ENCODE measurements around the gene CIBAR2.

Gene CIBAR2

DNA sequence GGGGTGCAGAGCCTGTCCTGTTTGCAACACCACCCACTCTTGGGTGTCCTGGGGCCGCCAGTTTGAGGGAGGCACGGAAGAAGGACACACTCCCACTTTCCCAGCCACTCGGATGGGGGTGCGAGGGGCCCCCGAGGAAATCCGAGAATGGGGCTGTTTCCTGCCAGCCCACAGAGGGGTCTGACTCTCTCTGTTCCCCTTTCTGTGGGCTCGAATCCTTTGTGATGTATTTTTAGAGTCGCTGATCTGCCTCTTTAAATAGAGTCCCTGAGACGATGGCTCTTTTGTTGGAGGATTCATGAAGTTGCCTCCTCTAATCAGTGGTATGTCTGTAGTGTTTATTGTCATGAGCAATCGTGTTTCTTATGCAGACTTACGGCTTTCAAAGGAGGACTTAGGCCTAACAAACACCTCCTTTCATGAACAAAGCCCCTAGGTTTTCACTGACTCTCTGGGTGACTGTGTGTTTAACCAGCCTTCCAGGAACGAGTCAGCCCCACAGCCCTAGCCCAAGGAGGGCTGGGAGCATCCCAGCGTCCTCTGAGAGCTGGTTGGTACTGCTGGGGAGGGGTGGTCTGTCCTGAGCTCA lies 29.1 kb downstream of the CIBAR2 start:
- no peak for DNase-seq (ENCODE audit: low spot score)

DNA sequence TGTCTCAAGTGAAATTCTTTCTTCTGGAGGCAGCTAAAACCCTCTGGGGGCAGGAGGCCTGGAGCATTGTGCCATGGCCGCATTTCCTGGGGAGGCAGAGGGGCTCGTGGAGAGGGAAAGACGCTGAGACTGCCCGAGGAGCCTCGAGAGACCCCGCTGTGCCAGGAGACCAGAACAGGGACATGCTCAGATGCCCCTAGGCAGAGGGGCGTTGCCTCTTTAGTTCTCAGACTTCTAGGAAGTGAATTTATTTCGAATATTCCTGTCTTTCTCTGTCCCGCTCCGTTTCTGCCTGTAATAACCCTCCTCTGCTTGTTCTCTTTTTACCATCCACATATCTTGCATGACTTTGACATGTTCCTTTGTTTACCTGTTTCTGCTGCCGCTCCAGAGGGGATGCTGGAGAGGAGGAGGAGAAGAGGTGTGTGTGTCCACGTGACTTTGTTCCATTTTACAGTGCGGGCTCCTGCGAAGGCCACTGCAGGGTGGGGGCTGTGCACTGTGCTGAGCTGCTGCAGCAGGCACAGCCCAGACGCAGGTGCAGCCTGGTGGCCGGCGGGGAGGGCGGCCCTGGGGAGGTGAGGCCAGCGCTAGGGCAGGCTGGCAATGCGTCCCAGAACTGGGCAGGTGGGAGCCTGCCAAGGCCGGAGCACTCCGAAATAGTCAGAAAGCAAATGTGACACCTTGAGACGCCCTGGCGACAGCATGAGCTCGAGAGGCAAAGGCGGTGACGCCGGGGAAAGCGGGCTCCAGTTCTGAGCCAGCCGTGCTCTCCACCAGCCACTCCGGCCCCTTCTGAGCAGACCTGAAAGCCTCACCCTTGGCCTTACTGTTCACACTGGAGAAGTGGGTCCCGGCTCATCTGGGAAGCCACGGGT lies 29.9 kb downstream of the CIBAR2 start:
- no peak for DNase-seq (ENCODE audit: low spot score)

DNA sequence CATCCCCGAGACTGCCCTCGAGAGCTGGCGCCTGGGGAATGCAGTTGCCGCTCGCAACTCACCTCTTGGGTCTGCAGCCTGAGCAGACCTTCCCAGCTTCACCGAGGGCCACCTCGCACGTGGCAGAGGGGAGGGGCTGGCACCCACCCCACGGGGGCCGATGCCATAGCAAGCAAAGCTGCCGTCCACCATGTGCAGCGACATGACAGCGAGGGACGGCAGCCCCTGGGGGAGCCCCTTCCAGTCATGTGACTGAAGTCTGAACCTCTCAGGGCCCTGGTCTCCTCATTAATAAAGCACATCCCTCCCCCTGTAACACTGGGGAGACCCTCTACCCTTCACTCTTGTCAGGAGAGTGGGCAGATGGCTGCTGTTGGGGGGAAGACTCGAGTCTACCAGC lies 30.5 kb downstream of the CIBAR2 start:
- no peak for DNase-seq (ENCODE audit: low spot score)

DNA sequence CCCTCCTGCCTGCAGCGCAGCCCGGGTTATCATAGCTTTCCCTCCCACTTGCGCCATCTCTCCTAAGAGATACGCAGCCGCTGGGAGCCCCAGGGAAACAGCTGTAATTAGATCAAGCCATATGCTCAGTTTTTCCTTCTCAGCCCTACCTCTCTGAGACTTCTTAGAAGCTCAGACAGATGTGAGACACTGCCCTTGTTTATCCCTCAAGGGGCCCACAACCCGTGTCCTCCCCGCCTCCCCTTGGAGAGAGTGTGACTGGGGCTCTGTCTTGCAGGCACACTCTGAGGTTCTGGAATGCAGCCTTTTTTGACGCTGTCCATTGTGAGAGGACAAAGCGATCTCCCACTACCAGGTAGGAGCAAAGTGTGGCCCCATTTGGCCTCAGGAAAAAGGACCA lies 31.2 kb downstream of the CIBAR2 start:
- no peak for DNase-seq (ENCODE audit: low spot score)

DNA sequence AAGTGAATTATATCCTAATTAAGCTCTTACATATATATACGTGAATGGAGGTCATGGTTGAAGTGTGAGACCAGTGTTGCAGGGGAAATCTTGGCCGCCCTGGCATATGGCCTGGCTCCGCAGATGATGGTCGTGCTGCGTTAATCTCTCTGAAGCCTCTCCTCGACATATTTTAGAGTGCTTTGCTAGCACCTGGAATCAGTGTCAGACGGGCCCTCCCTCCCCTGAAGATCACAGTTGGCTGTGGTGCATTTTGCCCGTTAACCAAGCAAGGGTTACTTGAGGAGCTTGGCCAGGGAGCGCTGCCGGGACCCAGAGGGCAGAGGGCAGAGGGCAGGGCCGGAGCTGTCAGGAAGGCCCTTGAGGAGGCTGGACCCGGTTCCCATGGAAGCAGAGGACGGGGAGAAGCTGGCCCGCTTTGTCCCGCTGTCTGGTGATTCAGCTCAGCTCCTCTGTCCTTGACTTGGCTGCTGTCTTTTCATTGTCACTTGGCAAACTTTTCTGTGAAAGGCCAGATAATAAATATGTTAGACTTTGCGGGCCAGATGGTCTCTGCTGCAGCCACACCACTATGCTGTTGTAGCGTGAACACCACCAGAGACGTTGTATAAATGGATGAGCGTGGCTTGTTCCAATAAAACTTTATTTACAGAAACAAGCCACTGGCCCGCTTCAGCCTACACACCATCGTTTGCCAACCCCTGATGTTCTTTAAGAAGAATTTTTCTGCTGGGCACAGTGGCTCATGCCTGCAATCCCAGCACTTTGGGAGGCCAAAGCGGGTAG lies 32.3 kb downstream of the CIBAR2 start:
- DNase-seq (ENCODE audit: low spot score): no peak

DNA sequence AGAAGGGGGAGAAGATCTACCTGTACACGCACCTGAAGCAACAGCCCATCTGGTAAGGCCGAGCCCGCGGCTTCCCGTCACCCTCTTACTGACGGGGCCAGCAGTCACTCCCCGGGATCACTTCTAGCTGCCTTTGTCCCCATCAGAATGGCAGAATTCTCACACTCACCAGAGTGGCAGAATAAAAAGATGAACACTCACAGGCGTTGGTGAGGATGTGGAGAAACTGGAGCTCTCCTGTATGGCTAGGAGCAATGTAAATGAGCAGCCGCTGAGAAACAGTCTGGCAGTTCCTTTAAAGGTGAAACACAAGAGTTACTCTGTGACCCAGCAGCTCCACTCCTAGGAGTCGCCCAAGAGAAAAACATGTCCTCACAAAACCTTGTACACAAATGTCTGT lies 33.3 kb downstream of the CIBAR2 start:
- no peak for DNase-seq (ENCODE audit: low spot score)

DNA sequence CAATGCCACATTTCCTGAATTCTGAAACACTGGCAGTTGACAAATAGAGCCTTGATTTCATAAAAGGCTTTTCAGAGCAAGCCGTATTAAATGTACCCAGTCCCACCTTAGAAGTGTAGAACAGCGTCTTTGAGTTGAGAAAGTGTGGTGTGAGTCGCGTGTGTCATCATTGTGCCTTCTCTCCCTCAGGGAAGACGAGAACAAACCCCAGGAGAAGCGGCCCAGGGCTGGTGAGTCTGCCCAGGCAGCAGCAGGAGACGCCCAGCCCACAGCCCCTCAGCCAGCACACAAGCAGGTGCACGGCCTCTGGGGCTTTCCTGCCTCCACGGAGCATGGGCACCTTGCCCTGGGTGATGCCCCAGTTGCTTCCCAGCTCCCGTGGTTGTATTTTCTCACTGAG lies 34.0 kb downstream of the CIBAR2 start:
- DNase-seq (ENCODE audit: low spot score): no peak

DNA sequence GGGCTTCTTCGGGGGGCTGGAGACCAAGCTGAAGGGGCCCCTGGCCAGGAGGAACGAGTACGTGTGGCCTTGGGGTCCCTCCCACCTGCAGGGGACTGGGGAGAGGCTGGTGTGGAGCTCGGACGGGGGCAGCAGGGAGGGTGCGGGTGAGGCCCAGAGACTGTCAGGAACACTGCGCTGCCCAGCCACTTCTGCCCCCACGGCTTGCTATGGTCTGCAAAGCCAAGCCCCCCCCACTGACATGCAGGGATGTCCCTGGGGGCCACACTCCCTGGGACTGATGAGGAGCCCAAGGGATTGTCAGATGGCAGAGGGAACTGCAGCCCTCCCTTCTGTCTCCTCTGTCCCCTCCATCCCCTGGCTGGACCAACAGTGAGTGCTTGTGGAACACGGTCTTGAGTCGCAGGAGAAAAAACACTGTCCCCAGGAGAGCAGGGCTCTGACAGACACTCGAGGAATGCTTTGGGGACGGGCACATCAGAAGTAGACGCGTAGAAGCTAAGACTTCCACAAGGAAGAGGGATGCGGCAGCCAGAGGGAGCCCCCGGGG lies 34.6 kb downstream of the CIBAR2 start:
- DNase-seq (ENCODE audit: low spot score): no peak

DNA sequence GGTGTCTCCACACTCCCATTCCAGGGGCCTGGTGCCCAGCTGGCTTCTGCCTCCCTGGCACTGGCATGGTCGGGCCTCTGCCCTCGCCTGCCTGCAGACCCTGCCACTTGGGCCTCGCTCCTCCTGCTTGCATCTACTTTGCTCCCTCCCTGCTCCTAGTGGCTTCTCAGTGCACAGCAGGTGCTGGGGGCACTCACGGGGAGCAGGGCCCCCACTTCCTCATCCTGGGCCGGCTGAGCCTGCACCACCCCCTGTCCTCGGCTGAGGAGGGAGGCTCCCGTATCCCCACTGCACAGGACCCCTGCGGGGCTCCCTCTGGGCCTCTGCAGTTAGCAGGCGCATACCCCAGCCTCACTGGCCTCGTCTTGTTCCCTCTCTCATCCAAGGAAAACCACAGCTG lies 35.2 kb downstream of the CIBAR2 start:
- DNase-seq (ENCODE audit: low spot score): no peak

DNA sequence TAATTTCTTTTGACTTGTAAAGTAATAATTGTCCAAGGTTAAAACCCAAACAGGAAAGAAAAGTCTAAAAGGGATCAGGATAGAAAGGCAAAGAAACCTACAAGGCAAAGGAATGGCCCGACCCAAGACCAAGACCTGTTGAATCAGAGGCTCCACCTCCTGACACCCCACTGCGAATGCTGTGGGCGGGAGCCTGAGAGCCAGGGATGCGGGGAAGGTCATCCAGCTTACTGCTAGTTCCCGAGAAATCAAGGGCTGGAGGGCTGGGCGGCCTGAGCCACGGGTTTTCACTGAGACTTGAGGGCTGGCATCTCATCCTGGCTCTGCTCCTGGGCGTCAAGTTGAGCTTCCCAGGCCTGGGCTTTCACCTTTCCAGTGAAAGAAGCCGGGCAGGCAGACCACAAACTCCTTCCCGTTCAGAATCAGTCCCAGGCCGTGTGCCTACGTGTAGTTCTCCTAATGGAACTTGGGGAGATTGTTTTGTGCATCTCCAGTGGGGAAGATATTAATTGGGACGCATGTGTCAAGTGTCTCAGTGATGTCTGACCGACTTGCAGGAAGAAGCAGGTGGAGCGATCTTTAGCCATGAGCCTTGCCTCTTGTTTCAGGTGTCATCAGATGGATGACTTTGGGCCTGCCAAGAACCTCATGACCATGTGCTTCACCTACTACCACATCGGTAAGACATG lies 36.9 kb downstream of the CIBAR2 start:
- no peak for DNase-seq (ENCODE audit: low spot score)

DNA sequence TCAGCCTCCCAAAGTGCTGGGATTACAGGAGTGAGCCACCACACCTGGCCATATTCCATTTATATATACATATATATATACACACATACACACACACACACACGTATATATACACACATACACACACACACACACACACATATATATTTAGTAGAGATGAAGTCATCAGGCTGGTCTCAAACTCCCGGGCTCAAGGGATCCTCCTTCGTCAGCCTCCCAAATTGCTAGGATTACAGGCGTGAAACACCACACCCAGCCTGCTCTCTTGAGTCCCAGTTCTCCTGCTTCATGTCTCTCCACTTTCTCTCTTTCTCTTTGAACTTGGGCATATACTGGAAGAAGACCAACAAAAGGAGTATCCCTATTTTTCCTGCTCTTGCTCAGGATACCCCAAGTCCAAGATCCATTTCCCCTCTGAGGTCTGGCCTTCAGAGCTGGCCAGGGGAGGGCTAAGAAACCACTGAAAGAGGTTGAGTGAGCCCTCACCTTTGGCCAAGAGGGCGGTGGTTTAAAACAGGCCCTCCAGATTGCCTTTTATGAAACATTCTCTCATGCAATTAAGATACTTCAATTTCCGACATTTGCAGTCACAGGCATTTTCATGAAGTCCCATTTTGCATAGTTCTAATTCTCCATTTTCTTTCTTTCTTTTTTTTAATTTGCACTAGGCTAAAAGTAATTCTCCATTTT lies 37.9 kb downstream of the CIBAR2 start:
- DNase-seq (ENCODE audit: low spot score): no peak

DNA sequence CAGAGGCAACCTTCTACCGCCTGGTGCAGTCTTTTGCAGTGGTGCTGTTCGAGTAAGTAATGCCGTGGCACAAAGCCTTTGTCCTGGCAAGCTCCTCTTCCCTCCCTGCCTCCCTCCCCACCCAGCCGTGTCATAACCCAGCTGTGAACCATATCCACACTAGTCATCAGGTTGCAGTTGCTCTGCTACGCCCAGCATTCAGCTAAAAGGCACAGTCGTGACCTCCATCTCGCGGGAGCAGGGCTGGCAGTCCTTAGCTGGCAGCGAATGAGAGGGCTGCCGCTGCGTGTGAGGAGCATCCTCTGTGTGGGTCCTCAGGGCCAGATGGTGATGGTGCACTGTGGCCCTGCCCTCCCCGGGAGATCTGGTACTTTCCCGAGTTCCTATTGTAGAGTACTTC lies 39.3 kb downstream of the CIBAR2 start:
- DNase-seq (ENCODE audit: low spot score): peak; percentile 90

DNA sequence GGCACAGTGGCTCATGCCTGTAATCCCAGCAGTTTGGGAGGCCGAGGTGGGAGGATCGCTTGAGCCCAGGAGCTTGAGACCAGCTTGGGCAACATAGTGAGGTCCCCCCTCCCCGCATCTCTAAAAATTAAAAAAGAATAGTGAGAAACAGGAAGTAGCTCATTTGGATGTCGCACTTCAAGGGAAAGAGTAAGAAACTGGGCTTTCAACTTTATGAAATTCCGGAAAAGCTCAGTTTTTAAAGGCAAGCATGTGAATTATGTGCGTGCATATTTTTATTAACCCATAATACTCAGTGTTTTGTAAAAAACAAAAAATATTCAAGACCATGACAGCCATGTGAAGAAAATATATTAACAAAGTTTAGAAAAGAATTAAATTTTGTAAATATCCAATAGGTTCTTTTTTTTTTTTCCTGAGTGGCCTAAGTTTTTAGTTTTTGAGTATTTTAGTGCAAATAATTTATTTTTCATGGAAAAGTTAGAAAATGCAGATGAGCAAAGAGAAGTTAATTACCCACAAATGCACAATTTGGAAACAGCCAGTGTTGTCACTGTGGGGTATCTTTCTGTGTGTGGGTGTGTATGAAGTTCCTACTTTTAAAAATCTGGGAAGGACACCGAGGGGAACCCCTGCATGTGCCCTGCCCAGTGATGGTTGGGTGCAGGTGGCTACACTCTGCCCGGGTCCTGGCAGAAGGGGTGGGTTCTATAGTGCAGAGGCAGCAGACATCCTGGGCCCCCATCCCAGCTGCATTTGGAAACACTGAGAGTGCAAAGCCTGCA lies 40.0 kb downstream of the CIBAR2 start:
- DNase-seq (ENCODE audit: low spot score): no peak

DNA sequence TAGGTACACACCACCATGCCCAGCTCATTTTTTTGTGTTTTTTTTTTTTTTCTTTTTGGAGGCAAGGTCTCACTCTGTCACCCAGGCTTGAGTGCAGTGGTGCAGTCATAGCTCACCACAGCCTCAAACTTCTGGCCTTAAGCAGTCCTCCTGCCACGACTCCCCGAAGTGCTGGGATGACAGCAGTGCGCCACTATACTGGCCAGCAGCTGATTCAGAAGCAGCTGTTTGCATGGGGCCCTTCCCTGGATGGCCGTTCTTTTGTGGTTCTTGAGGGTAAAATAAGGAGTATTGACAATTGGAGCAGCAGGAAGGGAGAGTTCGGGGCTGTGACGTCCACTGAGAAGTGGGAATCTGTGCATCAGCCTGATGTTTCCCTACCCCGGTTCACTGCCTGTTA lies 43.1 kb downstream of the CIBAR2 start:
- DNase-seq (ENCODE audit: low spot score): no peak

DNA sequence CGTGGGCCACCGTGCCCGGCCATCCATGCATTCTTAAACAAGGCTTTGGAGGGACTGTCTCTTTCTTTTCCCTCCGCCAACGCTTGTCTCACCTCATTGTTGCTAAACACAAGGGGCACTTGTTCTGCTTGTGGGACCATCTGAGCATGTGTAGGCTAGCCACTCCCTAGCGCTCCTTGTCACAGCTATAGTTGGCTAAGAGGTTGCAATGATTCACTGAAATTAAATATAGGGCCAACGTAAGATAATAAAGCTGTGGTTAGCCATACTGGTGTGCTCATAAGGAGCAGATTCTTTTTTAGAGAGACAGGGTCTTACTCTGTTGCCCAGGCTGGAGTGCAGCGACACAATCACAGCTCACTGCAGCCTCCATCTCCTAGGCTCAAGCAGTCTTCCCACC lies 43.5 kb downstream of the CIBAR2 start:
- DNase-seq (ENCODE audit: low spot score): no peak

DNA sequence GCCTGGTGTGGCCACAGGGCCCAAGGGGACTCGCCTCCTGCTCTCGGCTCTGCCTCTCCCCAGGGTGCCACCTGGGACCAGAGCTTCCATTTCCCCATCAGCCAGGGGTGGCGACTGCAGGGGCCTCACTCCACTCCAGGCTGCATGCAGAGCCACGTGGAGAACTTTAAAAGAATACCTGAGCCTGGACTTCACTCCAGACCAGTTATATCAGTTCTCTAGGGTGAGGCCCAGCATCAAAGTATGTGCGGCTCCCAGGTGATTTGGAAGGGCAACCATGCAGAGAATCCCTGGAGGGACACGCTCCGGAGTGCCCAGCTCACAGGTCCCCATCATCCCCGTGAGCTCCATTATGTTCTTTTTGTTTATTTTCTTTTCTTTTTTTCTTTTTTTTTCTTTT lies 44.8 kb downstream of the CIBAR2 start:
- no peak for DNase-seq (ENCODE audit: low spot score)

DNA sequence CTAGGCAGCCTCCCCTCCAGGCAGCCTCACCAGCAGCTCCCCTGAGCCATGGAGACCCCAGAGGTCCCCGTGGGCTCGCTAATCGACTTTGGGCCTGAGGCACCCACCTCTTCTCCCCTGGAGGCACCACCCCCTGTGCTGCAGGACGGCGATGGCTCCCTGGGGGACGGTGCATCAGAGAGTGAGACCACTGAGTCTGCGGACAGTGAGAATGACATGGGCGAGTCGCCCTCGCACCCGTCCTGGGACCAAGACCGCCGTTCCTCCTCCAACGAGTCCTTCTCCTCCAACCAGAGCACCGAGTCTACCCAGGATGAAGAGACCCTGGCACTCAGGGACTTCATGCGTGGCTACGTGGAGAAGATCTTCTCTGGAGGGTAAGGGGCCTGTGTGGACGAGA lies 45.2 kb downstream of the CIBAR2 start:
- DNase-seq (ENCODE audit: low spot score): no peak

DNA sequence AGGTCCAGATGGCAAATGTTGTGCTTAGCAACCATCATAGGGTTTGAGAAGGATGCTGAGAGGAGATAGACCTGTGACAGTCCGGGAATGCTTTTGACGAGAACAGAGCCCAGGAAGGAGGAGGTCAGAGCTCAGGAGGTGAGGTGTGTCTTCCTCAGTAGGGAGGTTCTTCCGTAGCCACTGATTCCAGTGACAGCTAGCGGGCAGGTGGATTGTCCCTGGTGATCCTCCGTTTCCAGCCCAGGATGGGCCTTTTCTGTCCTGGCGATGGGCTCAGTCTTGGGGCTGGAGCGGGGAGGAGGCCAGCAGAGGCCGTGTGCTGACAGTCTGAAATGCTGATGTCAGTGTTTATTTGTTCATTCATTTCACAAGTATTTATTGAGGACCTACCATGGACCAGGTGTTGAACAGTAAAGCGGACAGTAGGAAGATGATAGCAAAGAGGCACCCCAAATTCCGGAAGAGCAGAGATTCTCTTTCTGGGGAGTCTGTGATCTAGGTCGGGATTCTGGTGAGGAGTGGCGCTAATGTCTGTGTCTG lies 45.9 kb downstream of the CIBAR2 start:
- DNase-seq (ENCODE audit: low spot score): no peak

DNA sequence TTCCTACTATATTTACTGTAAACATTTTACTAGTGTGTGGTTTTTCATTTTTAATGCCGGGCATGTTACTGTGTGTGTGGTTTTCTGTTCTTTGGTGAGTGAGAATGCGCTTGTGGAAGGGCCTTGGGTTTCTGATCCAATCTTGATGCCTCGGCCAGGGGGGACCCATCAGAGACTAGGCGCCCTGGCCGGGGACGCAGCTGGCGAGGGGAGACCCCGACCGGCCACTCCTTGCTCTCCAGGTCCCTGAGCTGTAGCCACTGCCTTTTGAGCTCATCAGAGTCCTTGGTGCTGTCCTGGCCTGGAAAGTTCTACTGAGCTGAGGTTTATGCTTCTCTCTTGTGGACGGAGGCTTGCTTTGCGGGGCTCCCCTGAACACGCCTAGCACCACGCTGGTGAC lies 47.2 kb downstream of the CIBAR2 start:
- DNase-seq (ENCODE audit: low spot score): no peak

DNA sequence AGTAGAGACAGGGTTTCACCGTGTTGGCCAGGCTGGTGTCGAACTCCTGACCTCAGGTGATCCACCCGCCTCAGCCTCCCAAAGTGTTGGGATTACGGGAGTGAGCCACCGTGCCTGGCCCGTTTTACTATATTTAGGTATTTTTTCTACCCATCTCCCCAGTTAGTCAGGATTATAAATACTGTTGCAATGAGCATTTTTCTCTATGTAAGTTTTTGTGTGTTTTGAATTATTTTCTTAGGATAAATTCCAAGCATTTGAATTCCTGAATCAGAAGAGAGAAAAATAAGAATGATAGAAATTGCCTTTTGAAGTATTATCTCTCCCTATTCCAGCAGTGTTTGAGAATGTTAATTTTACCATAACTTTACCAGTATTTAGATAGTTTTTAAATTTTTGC lies 48.1 kb downstream of the CIBAR2 start:
- DNase-seq (ENCODE audit: low spot score): no peak

DNA sequence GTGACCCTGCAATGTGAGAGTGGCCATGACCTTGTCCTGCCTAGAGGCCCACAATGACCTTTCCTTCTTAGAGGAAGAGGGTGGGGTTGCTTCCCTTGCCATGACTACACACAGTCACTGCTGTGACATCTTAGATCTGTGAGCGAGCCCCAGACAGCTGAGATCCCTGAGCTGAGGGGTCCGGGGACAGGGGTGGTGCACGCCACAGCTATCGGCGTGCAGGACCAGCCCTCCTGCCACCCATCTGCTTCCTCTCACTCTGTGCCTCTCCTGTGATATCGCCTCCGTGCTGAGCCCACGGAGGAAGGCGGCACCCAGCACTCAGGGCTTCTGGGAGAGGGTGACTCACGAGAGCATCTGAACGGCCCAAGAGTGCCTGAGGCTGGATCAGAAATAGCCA lies 49.4 kb downstream of the CIBAR2 start:
- no peak for DNase-seq (ENCODE audit: low spot score)
